Hepatocyte (in vitro differentiated cells): ENCODE measurements around the gene CEP131. TPM values are rescaled to one million over a fixed set of nuclear protein-coding genes. Genes with fewer than 3 reads are reported as not detected.
A peak's percentile ranks its signal among the peaks of the same experiment; 100 is the strongest.

Experiments
- DNase-seq: peaks from one replicate; pipeline ENCODE4 v3.0.0-alpha.2; 2016; ENCODE audit warnings: low spot score
- H2AFZ ChIP-seq: fragments of 200-600 bp; sonication (generic); 2 replicates; pipeline ENCODE4 v1.6.0; 2016; ENCODE audit warnings: antibody characterized with exemption, mild to moderate bottlenecking
- H3K27ac ChIP-seq: fragments of 200-600 bp; sonication (generic); 2 replicates; pipeline ENCODE4 v1.5.1; 2016; ENCODE audit warnings: mild to moderate bottlenecking
- H3K27me3 ChIP-seq: fragments of 200-600 bp; sonication (generic); 2 replicates; pipeline ENCODE4 v1.6.1; 2016
- H3K36me3 ChIP-seq: fragments of 200-600 bp; sonication (generic); replicated peaks from 2 replicates; pipeline ENCODE4 v1.5.1; 2016; ENCODE audit warnings: low read depth; ENCODE audit not compliant: insufficient read depth
- H3K4me1 ChIP-seq: fragments of 200-600 bp; sonication (generic); 2 replicates; pipeline ENCODE4 v1.5.1; 2016; ENCODE audit warnings: mild to moderate bottlenecking, moderate library complexity; ENCODE audit not compliant: insufficient read depth
- H3K4me2 ChIP-seq: fragments of 200-600 bp; sonication (generic); 2 replicates; pipeline ENCODE4 v1.6.0; 2016
- H3K4me3 ChIP-seq: fragments of 200-600 bp; sonication (generic); 2 replicates; pipeline ENCODE4 v1.5.1; 2016; ENCODE audit warnings: mild to moderate bottlenecking
- H3K79me2 ChIP-seq: fragments of 200-600 bp; sonication (generic); 2 replicates; pipeline ENCODE4 v1.6.0; 2017; ENCODE audit warnings: mild to moderate bottlenecking
- H3K9me2 ChIP-seq: fragments of 200-600 bp; sonication (generic); replicated peaks from 2 replicates; pipeline ENCODE4 v1.6.0; 2017; ENCODE audit warnings: mild to moderate bottlenecking; ENCODE audit not compliant: insufficient read depth
- H3K9me3 ChIP-seq: fragments of 200-600 bp; sonication (generic); 2 replicates; pipeline ENCODE4 v1.5.1; 2016; ENCODE audit warnings: low read depth, mild to moderate bottlenecking
- H4K20me1 ChIP-seq: fragments of 200-600 bp; sonication (generic); 2 replicates; pipeline ENCODE4 v1.6.0; 2016; ENCODE audit warnings: mild to moderate bottlenecking; ENCODE audit not compliant: insufficient read depth, poor library complexity, severe bottlenecking
- EZH2 ChIP-seq: fragments of 200-600 bp; sonication (generic); IDR thresholded peaks from 2 replicates; pipeline ENCODE4 v1.6.1; 2016; ENCODE audit warnings: antibody characterized with exemption, mild to moderate bottlenecking, borderline replicate concordance
- EZH2phosphoT487 ChIP-seq: fragments of 200-600 bp; sonication (generic); IDR thresholded peaks from one replicate; pipeline ENCODE4 v1.6.1; 2018; ENCODE audit warnings: antibody characterized with exemption, mild to moderate bottlenecking, low read depth, moderate library complexity; ENCODE audit not compliant: unreplicated experiment, severe bottlenecking
- WGBS: methylation state at CpG from one replicate; pipeline ENCODE4 v1.1.6; 2016; ENCODE audit warnings: low lambda C conversion rate; ENCODE audit errors: missing lambda C conversion rate; 5-methylcytosine and 5-hydroxymethylcytosine counted together
- polyA plus RNA-seq: library from polyadenylated mRNA; unstranded; fragments of >200 nt; fragmentation: Nextera tagmentation; extraction: Ambion mirVana; gene quantifications from 2 replicates; pipeline ENCODE4 v1.2.1, GENCODE V29; 2016
- total RNA-seq: library from RNA; depleted of rRNA; stranded (reverse); fragments of >200 nt; gene quantifications from 2 replicates; pipeline ENCODE4 v1.2.3, GENCODE V29; 2014
- TF ChIP-seq, protein P1 (sequence below): fragments of 200-600 bp; sonication (generic); IDR thresholded peaks from 2 replicates; pipeline ENCODE4 v1.5.1; 2016; ENCODE audit warnings: antibody characterized with exemption, mild to moderate bottlenecking; ENCODE audit not compliant: poor library complexity

CEP131 gene
- 7.3 and 8.8 TPM in 2 replicates for total RNA-seq
- polyA plus RNA-seq: 10.1 and 14.7 TPM in 2 replicates

DNA sequence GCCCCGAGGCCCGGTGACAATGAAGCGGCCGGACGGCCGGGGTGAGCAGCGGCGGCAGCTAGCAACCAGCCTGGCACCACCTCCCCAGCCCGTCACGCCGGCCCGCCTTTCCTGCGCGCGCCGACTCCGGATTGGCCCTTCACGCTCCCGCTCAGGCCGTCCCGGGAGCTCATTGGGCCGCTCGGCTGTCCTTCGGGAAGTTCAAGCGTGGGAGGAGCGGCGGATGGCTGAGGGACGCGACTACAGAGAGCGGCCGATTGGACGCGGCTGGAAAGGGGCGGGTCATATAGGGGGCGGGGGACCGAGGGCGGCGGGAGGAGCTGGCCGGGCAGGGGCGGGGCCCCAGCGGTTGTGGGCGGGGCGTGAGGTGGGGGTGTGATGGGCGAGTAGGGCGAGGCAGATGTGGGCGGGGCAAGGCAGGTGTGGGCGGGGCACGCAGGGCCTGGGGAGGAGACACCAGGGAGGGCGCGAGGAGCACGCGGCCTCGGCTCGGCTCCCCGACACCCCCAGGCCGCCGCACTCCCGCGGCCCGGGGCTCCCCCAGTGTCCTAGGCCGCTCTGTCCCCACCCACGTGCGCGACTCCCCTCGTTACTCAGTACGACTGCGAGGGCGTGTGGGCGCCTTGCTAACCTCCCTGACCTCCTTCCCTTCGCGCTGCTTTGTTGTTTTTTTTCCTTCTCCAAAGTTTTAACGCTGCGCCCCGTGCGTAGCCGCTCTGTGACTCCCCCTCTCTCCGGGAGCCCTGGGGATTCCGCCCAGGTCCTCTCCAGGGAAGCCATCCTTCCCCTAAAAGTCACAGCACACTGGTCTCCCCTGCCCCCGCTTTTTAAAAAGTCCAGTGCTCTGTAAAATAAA lies at the start of gene CEP131:
CEP131 (minus strand) TSS at position 60 of the 856 bp plus-strand sequence. CDS start 2,909 bp downstream, outside the sequence.
- Histone ChIP-seq H3K36me3 (no peaks in the 10 kb centered on the region), H4K20me1 (no peaks in the 10 kb centered on the region), H3K4me3 (peak within 1 kb of the TSS; percentile 72), H3K9me3 (no peaks in the 10 kb centered on the region), H3K4me2 (peak within 1 kb of the TSS; percentile 99), H3K9me2 (no peaks in the 10 kb centered on the region), H2AFZ (peak within 1 kb of the TSS; percentile 95), H3K27me3 (no peaks in the 10 kb centered on the region), H3K4me1 (no peaks in the 10 kb centered on the region), H3K79me2 (peaks cover 7% of the 10 kb centered on the region), H3K27ac (peak within 1 kb of the TSS; percentile 16)
- peak; percentile 99 for DNase-seq
- WGBS: 3% methylated on average over 37 of the region's 79 CpGs
- no peak for TF ChIP-seq EZH2phosphoT487

DNA sequence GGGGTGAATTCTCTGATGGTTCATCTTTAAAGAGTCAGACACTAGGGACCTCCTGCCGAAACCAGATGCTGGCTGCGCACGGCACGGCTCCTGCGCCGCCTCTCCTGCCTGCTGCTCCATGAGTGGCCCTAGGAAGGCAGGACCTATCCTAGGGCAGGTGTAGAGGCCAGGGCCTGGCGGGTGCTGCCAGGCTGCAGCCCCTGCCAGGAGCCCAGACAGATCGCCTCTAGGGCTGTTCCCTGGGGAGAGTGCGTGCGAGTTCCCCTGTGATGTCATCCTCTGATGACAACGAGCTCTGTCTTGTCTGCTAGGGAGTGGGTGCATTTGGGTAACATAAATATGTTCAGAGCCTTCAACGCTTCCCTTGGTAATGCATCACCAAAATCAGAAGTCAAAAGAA lies 48.5 kb upstream of the CEP131 start:
- H4K20me1 ChIP-seq: no peaks in the 10 kb centered on the region
- TF ChIP-seq, protein P1, sequence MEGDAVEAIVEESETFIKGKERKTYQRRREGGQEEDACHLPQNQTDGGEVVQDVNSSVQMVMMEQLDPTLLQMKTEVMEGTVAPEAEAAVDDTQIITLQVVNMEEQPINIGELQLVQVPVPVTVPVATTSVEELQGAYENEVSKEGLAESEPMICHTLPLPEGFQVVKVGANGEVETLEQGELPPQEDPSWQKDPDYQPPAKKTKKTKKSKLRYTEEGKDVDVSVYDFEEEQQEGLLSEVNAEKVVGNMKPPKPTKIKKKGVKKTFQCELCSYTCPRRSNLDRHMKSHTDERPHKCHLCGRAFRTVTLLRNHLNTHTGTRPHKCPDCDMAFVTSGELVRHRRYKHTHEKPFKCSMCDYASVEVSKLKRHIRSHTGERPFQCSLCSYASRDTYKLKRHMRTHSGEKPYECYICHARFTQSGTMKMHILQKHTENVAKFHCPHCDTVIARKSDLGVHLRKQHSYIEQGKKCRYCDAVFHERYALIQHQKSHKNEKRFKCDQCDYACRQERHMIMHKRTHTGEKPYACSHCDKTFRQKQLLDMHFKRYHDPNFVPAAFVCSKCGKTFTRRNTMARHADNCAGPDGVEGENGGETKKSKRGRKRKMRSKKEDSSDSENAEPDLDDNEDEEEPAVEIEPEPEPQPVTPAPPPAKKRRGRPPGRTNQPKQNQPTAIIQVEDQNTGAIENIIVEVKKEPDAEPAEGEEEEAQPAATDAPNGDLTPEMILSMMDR: no peak
- TF ChIP-seq EZH2phosphoT487: no peak
- H3K9me3 ChIP-seq: no peaks in the 10 kb centered on the region
- no peaks in the 10 kb centered on the region for H3K79me2 ChIP-seq
- H2AFZ ChIP-seq: no peak overlapping the region
- H3K4me2 ChIP-seq: no peak overlapping the region
- DNase-seq: no peak
- H3K27ac ChIP-seq: no peak overlapping the region
- H3K9me2 ChIP-seq: no peaks in the 10 kb centered on the region
- WGBS: 97% methylated on average over 12 of the region's 12 CpGs
- no peaks in the 10 kb centered on the region for H3K27me3 ChIP-seq
- H3K4me1 ChIP-seq: no peaks in the 10 kb centered on the region
- H3K36me3 ChIP-seq: no peaks in the 10 kb centered on the region
- H3K4me3 ChIP-seq: no peak overlapping the region

DNA sequence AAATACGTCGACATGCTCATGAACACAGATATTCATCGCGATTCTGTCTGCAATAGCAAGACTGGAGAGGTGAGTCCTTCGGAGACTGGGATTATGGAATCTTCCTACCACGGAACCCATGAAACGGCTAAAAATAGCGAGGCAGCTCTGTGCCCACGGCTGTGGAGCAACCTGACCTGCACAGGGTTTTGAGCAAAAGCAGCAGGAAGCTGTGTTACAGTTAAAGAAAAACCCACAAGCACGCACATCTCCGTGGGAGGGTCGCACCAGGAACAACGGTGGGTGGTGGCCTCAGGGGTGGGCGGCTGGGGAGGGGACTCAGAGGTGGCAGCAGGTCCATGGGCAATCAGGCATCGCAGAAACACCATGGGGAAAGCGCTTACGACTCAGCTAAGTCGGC lies 47.5 kb upstream of the CEP131 start:
- no peak for DNase-seq
- no peaks in the 10 kb centered on the region for H3K4me1 ChIP-seq
- no peaks in the 10 kb centered on the region for H3K27me3 ChIP-seq
- H3K36me3 ChIP-seq: no peaks in the 10 kb centered on the region
- no peaks in the 10 kb centered on the region for H3K9me2 ChIP-seq
- H3K4me3 ChIP-seq: no peak overlapping the region
- 96% methylated on average over 18 of the region's 18 CpGs for WGBS
- no peak overlapping the region for H2AFZ ChIP-seq
- no peaks in the 10 kb centered on the region for H3K9me3 ChIP-seq
- no peaks in the 10 kb centered on the region for H4K20me1 ChIP-seq
- no peaks in the 10 kb centered on the region for H3K79me2 ChIP-seq
- no peak overlapping the region for H3K27ac ChIP-seq
- TF ChIP-seq EZH2 (no peak), EZH2phosphoT487 (no peak)
- TF ChIP-seq, protein P1: no peak
- no peak overlapping the region for H3K4me2 ChIP-seq

DNA sequence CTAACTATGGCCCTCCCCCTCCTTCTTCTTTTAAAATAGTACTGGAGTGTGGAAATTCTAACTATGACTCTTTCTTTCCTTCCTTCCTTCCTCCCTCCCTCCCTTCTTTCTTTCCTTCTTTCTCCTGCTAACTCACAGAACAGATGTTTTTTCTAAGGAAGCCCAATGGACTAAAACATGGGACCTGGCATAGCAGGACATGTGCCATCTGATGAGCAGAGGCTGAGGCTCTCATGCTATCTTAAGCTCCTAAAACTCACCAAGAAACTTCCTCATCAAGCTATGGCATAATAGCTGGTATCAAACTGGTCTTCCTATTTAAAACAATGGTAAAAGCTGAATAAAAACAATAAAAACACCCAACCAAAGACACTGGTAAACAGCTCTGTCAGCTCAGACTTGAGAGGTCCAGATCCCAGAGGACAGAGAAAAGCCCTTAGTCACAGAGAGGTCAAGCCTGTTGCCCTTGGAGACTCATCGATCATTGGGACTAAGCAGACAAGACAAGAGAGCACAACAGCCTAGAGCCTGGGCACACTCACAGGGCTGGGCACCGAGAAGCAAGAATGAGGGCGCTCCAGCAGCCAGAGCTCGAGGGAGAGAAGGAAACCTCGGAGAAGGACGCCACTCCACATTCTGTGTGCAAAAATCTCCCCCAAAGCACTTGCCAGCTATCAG lies 44.8 kb upstream of the CEP131 start:
- no peak overlapping the region for H2AFZ ChIP-seq
- 98% methylated on average over 6 of the region's 6 CpGs for WGBS
- no peaks in the 10 kb centered on the region for H3K9me2 ChIP-seq
- no peaks in the 10 kb centered on the region for H3K4me1 ChIP-seq
- no peaks in the 10 kb centered on the region for H4K20me1 ChIP-seq
- H3K9me3 ChIP-seq: no peaks in the 10 kb centered on the region
- no peak for TF ChIP-seq EZH2
- H3K79me2 ChIP-seq: no peaks in the 10 kb centered on the region
- DNase-seq: no peak
- H3K36me3 ChIP-seq: no peaks in the 10 kb centered on the region
- H3K27me3 ChIP-seq: no peaks in the 10 kb centered on the region
- H3K27ac ChIP-seq: no peak overlapping the region
- no peak overlapping the region for H3K4me3 ChIP-seq
- H3K4me2 ChIP-seq: no peak overlapping the region
